SW480 (cell line): ENCODE data around the gene GGN.
A peak's percentile ranks its signal among the peaks of the same experiment; 100 is the strongest.
"Not testable (repeated sequence)": the region's sequence is repeated elsewhere in the genome, so short reads cannot be mapped to it uniquely, and the experiment has no call there.

Experiments
- DNase-seq: peaks from one replicate; pipeline ENCODE4 v3.0.0-alpha.2; 2016; ENCODE audit warnings: low spot score

GGN gene

DNA sequence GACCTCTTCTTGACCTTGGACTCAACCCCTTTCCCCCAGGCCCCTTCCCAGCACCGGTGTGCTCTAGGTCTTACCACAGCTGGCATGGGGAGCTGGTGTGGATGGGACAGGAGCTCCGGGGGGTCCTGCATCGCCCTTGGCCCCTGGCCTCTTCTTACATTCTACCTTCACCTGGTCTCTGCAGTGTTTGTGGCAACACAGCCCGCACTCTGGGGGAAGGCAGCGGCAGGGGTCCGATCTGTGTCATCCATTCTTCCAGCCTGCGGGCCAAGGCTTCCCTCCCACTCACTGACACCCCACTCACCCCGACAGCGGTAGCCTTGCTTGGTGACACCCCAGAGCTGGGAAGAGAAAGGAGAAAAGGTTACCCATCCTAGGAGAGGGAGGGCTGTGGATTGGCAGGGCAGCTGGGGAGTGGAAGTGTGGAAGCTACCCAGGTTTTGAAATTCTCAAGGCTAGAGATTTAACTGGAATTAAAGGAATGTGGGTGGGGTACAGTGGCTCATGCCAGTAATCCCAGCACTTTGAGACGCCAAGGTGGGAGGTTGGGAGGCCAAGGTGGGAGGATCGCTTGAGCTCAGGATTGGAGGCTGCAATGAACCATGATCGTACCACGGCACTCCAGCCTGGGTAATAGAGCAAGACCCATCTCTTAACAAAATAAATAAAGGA is 23.3 kb upstream of the GGN start:
- no peak for DNase-seq

DNA sequence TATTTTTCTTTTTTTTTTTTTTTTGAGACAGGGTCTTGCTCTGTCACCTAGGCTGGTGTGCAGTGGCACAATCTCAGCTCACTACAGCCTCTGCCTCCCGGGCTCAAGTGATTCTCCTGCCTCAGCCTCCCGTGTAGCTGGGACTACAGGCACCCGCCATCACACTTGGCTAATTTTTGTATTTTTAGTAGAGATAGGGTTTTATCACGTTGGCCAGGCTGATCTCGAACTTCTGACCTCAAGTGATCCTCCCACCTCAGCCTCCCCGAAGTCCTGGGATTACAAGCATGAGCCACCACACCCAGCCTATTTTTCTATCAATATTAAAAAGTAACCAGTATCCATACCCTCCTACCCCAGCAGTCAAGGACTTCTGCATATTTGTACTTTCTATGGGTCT is 22.6 kb upstream of the GGN start:
- DNase-seq, result not testable (repeated sequence)

DNA sequence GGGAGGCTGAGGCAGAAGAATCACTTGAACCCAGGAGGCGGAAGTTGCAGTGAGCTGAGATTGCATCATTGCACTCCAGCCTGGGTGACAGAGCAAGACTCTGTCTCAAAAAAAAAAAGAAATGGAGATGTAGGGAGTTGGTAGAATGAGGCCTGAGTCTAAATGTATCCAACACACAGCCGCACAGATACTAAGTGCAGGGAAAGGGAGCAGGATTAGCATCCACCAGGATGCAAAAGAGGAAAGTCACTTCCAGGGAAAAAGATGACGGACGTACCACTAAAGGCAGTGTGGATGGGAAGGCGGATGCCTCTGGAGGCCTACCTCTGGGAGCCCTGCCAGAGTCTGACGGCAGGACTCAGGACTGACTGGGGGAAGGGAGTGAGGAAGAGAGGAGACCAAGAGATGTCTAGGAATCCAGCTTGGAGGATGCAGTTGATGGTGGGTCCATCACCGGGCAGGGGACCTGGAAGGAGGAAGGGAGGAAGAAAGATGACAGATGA is 21.8 kb upstream of the GGN start:
- no peak for DNase-seq

DNA sequence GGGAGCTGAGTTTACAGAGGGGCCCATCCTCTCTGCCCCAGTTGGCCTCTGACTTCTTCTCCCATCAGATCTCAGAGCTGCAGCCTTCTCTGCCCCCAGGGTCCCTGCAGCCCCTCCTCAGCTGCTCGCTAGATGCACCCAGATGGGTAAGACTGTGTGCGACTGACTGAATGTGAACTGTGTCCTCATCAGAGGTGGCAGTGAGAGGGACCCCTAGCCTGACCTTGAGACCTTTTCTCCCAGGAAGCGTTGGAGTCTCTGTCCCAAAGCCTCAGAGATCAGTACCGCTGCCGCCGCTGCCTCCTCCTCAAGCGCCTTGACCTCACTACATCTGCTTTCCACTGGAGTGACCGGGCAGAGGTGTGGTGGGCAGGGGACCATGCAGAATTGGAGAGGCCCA is 17.4 kb upstream of the GGN start:
- no peak for DNase-seq

DNA sequence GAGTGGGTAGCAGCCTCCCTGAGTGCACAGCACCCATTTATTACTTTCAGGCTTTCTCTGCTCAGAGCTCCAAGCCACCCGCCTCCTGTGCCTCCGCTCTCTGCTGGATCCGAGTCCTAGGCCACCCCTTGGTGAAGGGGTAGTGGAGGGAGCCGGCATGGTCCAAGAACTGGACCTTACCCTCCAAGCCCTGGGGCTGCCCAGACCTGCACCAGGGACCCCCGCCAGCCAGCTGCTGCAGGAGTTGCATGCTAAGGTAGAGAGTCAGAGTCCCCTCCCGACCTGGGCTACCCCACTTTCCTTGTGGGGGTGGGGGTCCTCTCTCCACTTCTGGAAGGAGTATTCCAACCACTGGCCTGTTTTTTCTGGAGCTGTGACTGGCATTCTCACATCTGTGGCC is 17.0 kb upstream of the GGN start:
- DNase-seq, result no peak

DNA sequence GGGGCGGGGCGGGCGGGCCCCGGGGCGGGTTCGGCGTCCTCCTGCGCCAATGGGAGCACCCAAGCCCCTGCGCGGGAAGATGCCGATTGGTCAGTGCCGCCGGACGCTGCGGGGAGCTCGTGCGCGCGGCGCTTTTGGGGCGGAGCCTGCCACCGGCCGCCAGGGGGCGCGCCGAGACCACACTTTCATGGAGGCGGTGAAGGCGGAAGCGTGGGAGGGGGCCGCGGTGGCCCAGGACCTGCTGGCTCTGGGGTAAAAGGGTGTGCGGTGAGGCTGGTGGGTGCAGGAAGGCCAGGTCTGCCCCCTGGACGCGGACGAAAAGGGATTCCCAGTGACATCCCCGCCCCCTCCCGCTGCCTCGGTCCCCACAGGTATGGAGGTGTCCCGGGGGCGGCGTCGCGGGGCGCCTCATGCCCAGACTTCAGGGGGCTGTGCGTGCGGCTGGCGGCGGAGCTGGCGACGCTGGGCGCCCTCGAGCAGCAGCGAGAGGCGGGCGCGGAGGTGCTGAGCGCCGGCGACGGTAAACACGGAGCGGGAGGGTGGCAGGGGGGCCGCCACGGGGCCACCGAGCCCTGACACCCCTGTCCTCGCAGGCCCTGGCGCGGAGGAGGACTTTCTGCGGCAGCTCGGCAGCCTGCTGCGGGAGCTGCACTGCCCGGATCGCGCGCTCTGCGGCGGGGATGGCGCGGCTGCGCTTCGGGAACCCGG is 15.3 kb upstream of the GGN start, which contains the start of gene FAM98C:
FAM98C (plus strand) TSS at position 127 of the 708 bp plus-strand sequence; CDS start at position 188, 61 bp downstream.
- peak; percentile 98 for DNase-seq

DNA sequence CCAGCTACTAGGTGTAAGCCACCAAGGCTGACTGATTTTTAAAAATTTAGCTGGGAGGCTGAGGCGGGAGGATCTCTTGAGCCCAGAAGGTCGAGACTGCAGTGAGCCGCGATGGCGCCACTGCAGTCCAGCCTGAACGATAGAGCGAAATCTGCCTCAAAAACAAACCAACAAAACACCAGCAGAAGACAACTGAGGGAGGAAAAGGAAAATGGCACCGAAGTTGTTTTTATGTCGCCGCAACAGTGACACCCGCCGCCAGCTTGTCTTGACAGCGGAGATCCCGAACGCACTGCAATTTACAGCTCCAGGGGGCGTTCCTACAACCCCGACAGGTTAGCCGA is 14.8 kb upstream of the GGN start:
- DNase-seq, result no peak

DNA sequence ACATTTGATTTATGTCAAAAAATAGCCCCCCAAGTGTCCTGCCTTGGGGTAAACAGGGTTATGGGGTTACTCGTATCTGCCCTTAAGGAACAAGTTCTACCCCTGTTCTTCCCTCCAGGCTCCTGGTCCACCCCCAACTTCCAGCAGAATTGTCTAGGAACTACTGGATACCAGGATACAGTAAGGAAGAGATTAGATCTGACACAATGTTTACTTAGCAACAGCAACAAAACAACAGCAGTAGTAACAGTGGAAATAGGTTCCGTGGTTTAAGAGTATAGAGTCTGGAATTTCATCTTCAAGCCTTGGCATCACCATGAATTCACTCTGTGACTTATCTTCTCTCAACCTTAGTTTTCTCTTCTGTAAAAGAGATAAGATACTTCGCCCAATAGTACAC is 13.3 kb upstream of the GGN start:
- peak; percentile 59 for DNase-seq

DNA sequence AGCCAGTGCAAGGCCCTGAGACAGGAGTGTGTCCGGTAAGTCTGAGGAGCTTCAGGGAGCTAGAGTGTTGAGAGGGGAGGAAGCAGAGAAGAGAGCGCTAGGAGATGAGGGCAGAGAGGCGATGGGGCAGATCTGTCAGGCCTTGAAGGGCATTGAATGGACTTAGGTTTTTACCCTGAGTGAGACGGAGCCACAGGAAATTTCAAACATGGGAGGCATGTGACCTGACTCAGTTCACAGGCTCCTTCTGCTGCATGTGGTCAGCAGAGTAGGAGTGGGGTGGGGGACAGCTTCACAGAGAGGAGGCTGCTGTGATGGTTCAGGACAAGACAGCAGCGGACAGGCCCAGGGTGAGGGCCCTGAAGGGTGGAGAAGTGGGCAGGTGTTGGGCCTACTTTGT is 12.5 kb upstream of the GGN start:
- DNase-seq, result no peak

DNA sequence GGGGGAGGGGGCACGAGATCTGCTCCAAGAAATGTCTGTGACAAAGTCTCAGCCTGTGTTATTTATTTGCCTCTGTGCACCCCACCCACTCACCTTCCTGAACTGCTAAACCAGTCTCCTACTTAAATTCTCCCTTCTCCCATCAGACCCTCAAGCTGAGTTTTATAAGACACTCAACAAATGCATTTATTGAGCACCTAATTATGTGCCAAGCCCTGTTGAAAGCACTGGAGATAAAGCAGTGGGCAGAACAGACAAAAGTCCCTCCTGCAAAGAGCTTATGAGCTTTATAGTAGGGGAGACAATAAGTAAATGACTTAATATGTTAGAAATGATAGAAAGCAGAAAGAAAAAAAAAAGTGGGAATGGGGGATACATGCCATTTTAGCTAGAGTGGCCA is 11.7 kb upstream of the GGN start:
- DNase-seq, result no peak

DNA sequence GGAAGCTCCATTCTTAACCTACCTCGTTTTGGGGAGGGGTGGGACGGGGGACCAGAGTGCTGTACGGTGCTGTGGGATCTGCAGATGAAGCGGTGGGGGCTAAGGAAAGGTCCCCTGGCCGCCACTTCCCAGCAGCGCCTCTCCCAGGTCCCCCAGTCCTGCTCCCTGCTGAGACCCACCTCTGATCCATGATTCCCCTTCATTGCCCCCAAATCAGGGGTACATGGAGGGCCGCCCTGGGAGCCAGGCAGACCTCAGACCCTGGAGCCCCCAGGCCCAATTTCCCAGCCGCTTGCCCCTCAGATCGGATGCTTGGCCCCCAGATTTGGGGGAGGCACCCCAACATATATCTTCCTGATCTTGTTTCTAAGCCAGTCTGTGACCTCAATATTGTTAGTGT is 11.2 kb upstream of the GGN start:
- DNase-seq, result no peak

DNA sequence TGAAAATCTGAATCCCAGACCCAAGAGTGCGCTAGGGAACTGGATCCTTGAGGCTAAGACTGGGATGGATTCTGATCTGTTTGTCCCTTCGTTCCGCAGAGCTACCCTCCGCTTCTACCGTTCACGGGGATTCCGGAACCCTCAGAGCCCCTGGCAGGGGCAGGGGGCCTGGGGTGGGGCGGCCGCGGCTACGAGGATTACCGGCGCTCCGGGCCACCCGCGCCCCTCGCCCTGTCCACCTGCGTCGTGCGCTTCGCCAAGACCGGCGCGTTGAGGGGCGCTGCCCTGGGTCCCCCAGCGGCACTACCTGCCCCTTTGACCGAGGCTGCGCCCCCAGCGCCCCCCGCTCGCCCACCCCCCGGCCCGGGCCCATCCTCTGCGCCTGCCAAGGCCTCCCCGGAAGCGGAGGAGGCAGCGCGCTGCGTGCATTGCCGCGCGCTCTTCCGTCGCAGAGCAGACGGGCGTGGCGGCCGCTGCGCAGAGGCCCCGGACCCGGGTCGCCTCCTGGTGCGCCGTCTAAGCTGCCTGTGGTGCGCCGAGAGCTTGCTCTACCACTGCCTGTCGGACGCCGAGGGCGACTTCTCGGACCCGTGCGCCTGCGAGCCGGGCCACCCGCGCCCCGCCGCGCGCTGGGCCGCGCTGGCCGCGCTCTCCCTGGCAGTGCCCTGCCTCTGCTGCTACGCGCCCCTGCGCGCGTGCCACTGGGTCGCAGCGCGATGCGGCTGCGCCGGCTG is 7.7 kb upstream of the GGN start:
- DNase-seq, result no peak

DNA sequence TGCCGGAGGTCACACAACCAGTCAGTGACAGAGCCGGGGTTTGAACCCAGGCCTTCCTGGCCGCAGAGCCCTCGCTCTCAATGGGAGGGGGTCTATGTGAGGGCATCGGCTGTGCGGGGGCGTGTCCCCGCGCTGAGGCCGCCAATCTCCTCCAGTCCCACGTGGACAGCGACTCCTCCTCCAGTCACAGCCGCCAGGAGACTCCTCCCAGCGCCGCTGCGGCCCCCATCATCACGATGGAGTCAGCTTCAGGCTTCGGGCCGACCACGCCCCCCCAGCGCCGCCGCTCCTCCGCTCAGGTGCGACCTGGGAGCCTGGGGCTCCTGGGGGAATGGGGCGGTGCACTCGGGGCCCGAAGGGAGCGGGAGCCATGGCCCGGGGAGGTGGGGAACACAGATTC is 6.7 kb upstream of the GGN start:
- DNase-seq, result no peak

DNA sequence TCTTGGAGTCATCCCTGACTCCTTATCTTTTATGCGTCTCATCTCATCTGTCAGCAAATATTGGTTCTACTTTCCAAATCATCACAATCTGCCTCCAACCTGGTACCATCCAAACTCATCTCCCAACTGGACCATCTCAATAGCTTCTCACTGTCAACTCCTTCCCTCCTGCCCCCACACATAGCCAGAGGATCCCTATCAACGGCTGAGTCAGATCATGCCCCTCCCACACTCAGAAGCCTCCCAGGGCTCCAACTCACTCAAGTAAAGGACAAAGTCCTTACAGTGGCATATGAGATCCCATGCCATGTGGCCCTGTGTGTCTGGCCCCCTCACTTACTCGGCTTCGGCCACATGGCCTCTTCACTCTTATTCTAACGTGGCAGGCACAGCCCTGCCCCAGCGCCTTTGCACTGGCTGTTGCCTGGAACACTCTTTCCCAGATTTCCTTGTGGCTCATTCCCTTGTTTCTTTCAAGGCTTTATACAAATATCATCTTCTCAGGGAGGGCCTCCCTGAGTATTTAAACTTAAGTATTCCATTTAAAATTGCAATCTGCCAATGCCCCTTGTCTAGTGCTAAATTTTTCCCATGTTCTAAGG is 5.0 kb upstream of the GGN start:
- DNase-seq, result peak; percentile 52

DNA sequence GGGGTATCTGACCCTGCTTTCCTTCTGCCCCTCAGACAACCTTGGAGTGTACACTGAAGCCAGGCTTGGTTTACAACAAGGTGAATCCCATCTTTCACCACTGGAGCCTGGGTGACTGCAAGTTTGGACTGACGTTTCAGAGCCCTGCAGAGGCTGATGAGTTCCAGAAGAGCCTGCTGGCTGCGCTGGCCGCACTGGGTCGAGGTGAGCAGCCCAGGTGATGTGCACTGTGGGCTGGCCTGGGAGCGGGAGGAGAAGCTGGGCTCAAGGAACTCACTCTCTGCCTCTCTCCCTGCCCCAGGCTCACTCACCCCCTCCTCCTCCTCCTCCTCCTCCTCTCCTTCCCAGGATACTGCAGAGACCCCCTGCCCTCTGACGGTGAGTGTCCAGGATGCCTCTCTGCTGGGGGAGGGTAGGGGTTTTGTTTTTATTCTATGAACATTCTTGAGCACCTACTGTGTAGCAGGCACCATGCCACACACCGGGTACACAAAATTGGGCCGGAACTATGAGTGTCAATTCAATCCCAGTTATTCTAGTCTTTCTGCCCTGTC is 4.2 kb upstream of the GGN start:
- DNase-seq, result no peak

DNA sequence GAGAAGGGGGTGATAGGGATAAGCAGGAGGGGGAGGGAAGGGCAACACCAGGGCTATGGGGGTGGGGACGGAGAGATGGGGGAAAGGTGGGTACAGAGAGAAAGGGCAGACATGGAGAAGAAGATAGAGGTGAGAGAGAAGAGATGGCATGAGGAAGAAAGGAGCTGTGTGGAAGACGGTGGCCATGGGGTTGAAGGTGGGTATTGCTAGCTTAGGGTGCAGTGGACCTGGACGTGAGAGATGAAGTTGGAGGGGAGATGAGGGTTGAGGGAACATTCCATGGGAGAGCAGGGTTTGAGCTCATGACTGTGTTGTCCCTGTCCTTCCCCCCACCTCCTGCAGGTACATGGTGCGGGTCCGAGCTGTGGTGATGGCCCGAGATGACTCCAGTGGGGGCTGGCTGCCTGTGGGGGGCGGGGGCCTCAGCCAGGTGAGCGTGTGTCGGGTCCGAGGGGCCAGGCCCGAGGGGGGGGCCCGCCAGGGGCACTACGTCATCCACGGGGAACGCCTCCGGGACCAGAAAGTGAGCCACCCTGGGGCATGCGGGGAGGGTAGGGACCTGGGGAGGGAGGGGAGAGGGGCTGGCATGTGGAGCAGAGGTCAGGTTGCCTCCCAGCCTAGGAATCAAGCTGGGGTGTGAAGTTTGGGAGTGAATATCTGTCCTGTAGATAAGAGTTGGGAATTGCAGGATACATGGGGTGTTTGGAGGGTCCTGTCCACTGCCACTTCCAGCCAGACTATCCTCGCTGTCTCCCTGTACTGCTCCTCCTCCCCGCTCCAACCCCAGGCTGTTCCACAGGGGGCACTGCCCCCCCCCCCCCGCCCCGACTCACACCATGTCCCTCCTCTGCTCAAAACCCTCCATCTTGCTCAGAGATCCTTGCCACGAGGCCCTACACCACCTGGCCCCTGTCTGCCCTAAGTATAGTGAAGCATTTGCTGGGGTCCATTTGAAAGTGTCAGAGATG is 2.4 kb upstream of the GGN start:
- DNase-seq, result no peak

DNA sequence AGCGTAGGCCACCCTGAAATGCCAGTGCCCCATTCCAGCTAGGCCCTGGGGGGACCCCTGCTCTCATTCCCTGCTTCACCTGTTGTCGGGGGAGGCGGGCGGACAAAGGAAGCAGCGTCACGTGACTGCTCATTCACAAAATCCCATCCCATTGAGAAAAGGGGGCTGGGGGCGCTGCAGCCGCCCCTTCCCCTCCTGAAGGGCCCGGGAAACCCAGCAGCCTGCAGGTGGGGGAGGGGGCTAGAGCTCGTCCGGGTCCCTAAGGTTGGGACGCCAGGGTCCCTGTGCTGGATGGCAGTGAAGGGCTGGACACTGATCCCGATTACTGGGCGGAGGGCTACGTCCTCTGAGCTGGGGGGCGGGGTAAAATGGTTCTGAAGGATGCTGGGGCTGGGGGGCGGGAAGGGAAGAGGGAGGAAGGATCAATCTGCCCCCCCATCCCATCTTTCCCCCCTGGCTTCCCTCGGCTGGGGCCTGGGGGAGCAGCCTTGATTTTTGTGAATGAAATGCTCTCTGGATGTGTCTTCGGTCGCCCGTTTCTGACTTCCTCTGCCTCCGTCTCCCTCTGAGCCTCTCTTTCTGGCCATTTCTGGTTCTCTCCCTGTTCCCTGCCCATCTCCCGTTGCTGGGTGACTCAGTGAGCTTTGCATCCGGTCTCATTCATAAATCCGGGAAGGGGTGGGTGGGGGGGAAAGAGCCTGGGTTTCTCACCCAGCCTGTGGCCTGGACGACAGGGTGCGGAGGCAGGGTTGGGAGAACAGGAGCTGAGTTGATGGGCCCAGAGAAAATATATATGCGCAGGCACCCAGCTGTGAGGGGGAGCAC is 1.5 kb upstream of the GGN start:
- DNase-seq, result peak; percentile 57

DNA sequence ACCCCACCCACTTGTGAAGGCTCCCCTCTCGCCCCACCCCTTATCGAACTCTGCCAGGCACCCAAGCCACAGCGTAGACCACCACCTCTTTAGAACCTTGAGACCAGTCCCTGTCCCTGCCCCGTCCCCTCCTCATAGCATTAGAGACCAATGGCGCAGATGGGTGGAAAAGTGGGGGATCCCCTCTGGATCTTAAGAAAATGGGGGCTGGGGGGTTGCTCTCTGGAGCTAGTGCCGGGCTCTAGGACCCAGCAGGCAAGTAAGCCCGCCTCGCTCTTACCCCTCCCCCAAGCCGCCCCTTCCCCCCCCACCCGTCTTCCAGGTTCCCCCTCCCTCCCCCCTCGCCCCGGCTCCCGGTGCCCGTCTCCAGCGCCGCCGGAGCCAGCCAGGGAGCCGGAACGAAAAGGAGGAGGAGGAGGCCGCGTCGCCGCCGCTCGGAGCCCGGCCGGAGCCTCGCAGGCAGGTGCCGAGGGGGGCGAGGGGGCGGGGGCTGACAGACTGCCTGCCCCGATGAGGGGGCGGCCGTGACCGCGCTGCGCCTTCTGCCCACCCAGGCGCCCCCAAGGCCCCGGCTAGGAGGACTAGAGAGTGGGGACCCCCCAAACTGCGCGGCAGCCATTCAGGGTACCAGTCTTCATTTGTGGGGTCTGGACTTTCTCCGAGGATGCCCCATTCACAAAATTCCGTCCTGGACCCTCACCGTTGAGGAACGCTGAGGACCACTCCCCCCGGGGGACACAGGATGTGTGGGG is 691 bp upstream of the GGN start, which contains the start of gene SPRED3:
SPRED3 (plus strand) TSS at position 349 of the 752 bp plus-strand sequence. CDS start 1,606 bp downstream, outside the sequence.
- peak; percentile 43 for DNase-seq

DNA sequence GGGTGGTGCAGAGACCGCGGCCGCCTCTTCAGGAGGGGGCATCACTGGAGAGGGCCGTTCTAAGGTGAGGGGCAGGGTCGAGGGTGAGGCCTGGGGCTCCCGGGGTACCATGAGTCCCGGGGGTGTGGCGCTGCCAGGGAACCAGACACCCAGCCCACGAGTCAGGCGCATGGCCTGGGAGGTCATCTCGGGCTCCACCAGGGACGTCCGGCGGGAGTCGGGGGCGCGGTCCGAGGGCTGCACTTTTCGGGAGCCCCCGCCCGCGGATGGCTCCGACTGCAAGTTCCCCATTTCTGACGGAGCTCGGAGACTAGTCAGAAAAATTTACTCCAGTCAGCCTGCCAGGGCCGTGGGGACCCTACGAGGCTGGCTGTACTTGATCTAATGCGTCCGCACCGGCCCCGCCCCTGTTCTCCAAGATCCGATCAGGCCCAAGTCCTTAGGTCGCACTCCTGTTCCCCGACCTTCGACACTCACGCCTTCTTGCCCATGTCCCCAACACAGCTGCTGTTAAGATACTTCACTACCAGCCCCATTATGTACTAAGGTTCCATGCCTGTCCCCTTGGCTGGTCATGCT is 774 bp downstream of the GGN start:
- no peak for DNase-seq
